Endodermal cell (in vitro differentiated cells): ENCODE measurements around the gene SPA17. TPM values are rescaled to one million over a fixed set of nuclear protein-coding genes. Genes with fewer than 3 reads are reported as not detected.

Experiments
- DNase-seq: peaks from one replicate; pipeline ENCODE4 v3.0.0-alpha.2; 2017
- H3K27ac ChIP-seq: 2 replicates; pipeline ENCODE4 v1.5.1; 2013; ENCODE audit warnings: mild to moderate bottlenecking, low read depth, low read length, moderate library complexity
- H3K27me3 ChIP-seq: 2 replicates; pipeline ENCODE4 v1.6.1; 2013; ENCODE audit warnings: mild to moderate bottlenecking, low read length, moderate library complexity; ENCODE audit not compliant: insufficient read depth, control insufficient read depth, poor library complexity, severe bottlenecking
- H3K36me3 ChIP-seq: 2 replicates; pipeline ENCODE4 v1.7.0; 2013; ENCODE audit warnings: mild to moderate bottlenecking, low read length, moderate library complexity; ENCODE audit not compliant: control insufficient read depth, insufficient read depth
- H3K4me1 ChIP-seq: one replicate; pipeline ENCODE4 v1.7.0; 2013; ENCODE audit warnings: low read length; ENCODE audit not compliant: control insufficient read depth, insufficient read depth
- H3K4me3 ChIP-seq: 2 replicates; pipeline ENCODE4 v1.5.1; 2013; ENCODE audit warnings: mild to moderate bottlenecking, low read length, moderate library complexity
- H3K9ac ChIP-seq: 2 replicates; pipeline ENCODE4 v1.6.1; 2013; ENCODE audit warnings: mild to moderate bottlenecking, low read length, moderate library complexity; ENCODE audit not compliant: poor library complexity, severe bottlenecking; ENCODE audit errors: extremely low read depth
- H3K9me3 ChIP-seq: 2 replicates; pipeline ENCODE4 v1.6.1; 2013; ENCODE audit warnings: mild to moderate bottlenecking, low read length, moderate library complexity; ENCODE audit not compliant: control insufficient read depth
- H3K27ac Mint-ChIP-seq: 2 replicates; pipeline ENCODE4 v1.8.0; 2020; ENCODE audit warnings: mixed read lengths
- H3K27me3 Mint-ChIP-seq: 2 replicates; pipeline ENCODE4 v1.8.0; 2021; ENCODE audit warnings: mild to moderate bottlenecking, mixed read lengths; ENCODE audit not compliant: insufficient read depth
- H3K36me3 Mint-ChIP-seq: 2 replicates; pipeline ENCODE4 v1.8.0; 2020; ENCODE audit warnings: low read depth, mixed read lengths
- H3K4me1 Mint-ChIP-seq: 2 replicates; pipeline ENCODE4 v1.8.0; 2020; ENCODE audit warnings: mixed read lengths
- H3K4me3 Mint-ChIP-seq: 2 replicates; pipeline ENCODE4 v1.8.0; 2020; ENCODE audit warnings: mild to moderate bottlenecking, moderate library complexity, mixed read lengths
- H3K9me3 Mint-ChIP-seq: 2 replicates; pipeline ENCODE4 v1.8.0; 2020; ENCODE audit warnings: mild to moderate bottlenecking, mixed read lengths
- WGBS, 2 experiments: methylation state at CpG; one replicate each; pipeline versions ENCODE4 v1.1.5 to v1.1.7; 2013; ENCODE audit warnings: missing lambda C conversion rate in 2 of 2, mixed read lengths in 1 of 2; ENCODE audit not compliant: insufficient coverage in 1 of 2, insufficient read length in 1 of 2; 5-methylcytosine and 5-hydroxymethylcytosine counted together
- total RNA-seq, 2 donors: library from RNA; stranded (reverse); fragmentation: NEBNext Ultra II Directional in 1 of 2; extraction: Animal tissue kit (Norgen Biotek cat#: 25700) in 1 of 2; gene quantifications; 2 replicates in 1 of 2; 3 replicates in 1 of 2; pipeline ENCODE4 v1.2.1, GENCODE V29; 2021
- TF ChIP-seq, protein P1 (sequence below): fragments of 200-600 bp; sonication (generic); conservative IDR thresholded peaks from 2 replicates; pipeline ENCODE4 v1.5.0; 2021; ENCODE audit warnings: antibody characterized with exemption, mild to moderate bottlenecking

Gene SPA17
- total RNA-seq, 2 donors from 2014 or later, result 19.6 to 21.8 TPM

DNA sequence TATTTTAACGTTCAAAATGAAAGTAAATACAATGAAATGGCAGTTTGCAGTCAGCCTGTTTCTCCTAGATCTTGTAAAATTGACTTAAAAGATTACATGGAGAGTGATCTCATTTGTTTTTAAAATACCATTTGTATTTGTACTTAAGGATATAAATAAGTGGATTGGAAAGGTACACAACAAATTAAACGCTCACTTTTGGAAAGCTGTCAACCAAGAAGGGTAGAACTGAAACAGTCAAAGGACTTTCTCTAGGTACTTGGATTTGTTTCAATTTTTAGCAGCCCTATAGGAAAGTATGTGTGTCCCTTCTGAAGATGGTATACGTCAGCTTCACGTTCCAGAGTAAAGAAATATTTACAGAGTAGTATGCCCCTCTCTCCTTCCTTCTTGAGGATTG, 43.7 kb upstream of the SPA17 start:
- Mint-ChIP-seq H3K27me3 (no peaks in the 10 kb centered on the region), H3K4me1 (no peaks in the 10 kb centered on the region), H3K4me3 (no peak overlapping the region), H3K27ac (no peak overlapping the region), H3K9me3 (no peaks in the 10 kb centered on the region), H3K36me3 (peaks cover 72% of the 10 kb centered on the region)
- TF ChIP-seq, protein P1, sequence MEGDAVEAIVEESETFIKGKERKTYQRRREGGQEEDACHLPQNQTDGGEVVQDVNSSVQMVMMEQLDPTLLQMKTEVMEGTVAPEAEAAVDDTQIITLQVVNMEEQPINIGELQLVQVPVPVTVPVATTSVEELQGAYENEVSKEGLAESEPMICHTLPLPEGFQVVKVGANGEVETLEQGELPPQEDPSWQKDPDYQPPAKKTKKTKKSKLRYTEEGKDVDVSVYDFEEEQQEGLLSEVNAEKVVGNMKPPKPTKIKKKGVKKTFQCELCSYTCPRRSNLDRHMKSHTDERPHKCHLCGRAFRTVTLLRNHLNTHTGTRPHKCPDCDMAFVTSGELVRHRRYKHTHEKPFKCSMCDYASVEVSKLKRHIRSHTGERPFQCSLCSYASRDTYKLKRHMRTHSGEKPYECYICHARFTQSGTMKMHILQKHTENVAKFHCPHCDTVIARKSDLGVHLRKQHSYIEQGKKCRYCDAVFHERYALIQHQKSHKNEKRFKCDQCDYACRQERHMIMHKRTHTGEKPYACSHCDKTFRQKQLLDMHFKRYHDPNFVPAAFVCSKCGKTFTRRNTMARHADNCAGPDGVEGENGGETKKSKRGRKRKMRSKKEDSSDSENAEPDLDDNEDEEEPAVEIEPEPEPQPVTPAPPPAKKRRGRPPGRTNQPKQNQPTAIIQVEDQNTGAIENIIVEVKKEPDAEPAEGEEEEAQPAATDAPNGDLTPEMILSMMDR, result no peak
- DNase-seq, result no peak
- H3K4me1 ChIP-seq, result no peaks in the 10 kb centered on the region
- no peaks in the 10 kb centered on the region for H3K9me3 ChIP-seq
- peaks cover 92% of the 10 kb centered on the region for H3K36me3 ChIP-seq
- no peak overlapping the region for H3K9ac ChIP-seq
- WGBS, 2 experiments, result 93 to 100% methylated on average over 3 to 4 of the region's 4 CpGs
- no peak overlapping the region for H3K4me3 ChIP-seq
- H3K27ac ChIP-seq, result no peak overlapping the region
- no peaks in the 10 kb centered on the region for H3K27me3 ChIP-seq

DNA sequence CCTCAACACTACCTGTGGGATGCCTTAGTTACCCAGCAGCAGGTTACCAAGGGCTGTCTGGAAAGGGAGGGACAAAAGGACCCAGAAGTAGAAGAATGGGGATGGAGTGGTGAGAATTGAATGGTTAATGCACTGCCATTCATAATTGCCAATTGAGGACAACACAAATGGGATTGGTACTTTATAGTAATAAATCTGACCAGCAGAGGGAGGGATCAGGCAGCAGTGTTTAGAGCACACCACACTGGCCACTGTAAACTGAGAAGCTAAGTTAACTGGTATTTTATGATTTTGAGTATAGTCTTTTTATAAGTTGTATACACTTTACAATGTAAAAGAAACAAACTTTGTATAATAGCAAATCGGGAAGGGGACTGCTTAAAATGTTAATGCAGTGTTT, 40.3 kb upstream of the SPA17 start:
- H3K9me3 ChIP-seq, result no peaks in the 10 kb centered on the region
- Mint-ChIP-seq H3K4me3 (no peak overlapping the region), H3K27ac (no peak overlapping the region), H3K9me3 (no peaks in the 10 kb centered on the region), H3K27me3 (no peaks in the 10 kb centered on the region), H3K36me3 (peaks cover 70% of the 10 kb centered on the region), H3K4me1 (peaks cover 1% of the 10 kb centered on the region)
- no peak overlapping the region for H3K27ac ChIP-seq
- no peaks in the 10 kb centered on the region for H3K4me1 ChIP-seq
- peaks cover 87% of the 10 kb centered on the region for H3K36me3 ChIP-seq
- 100% methylated on average over 1 of the region's 1 CpG; no CpG with 5 or more reads in 1 of the 2 experiments for WGBS, 2 experiments
- H3K27me3 ChIP-seq, result no peaks in the 10 kb centered on the region
- TF ChIP-seq, protein P1, result peak; percentile 66
- DNase-seq, result no peak
- no peak overlapping the region for H3K4me3 ChIP-seq
- no peak overlapping the region for H3K9ac ChIP-seq

DNA sequence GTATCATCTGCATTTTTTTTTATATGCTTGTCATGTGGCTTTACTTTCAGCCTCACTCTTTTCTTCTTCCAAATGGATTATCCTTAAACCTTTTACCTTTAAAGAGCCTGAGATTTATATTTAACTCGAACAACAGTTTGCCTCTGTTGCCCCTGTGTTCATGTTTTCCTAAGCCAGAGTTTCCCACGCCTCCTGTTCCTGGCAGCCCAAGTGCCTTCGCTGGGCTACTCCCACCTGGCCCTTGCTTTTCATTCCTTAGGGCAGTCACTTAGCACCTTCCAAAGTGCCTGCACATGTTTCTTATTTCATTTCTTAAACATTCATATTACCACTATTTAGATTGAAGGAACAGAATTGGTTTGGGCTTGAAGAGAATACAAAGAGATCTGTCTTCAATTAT, 37.8 kb upstream of the SPA17 start:
- Mint-ChIP-seq H3K4me3 (no peak overlapping the region), H3K36me3 (peaks cover 59% of the 10 kb centered on the region), H3K9me3 (no peaks in the 10 kb centered on the region), H3K27me3 (no peaks in the 10 kb centered on the region), H3K4me1 (peaks cover 3% of the 10 kb centered on the region), H3K27ac (no peak overlapping the region)
- no peaks in the 10 kb centered on the region for H3K4me1 ChIP-seq
- no peak overlapping the region for H3K4me3 ChIP-seq
- H3K9ac ChIP-seq, result no peak overlapping the region
- 96 to 97% methylated on average over 3 of the region's 3 CpGs for WGBS, 2 experiments
- peaks cover 61% of the 10 kb centered on the region for H3K36me3 ChIP-seq
- no peaks in the 10 kb centered on the region for H3K27me3 ChIP-seq
- H3K27ac ChIP-seq, result no peak overlapping the region
- TF ChIP-seq, protein P1, result no peak
- H3K9me3 ChIP-seq, result no peaks in the 10 kb centered on the region
- DNase-seq, result no peak
